NCI-H2196 treated with DMSO at 0.1 percent for 48 hours (cell line): ENCODE measurements around the gene NACC2.
"Not testable (repeated sequence)": the region's sequence is repeated elsewhere in the genome, so short reads cannot be mapped to it uniquely, and the experiment has no call there.

Experiments used
- DNase-seq: peaks from one replicate; lab custom pipeline; 2025; ENCODE audit not compliant: unreplicated experiment; lab: John Stamatoyannopoulos, UW

NACC2 gene

DNA sequence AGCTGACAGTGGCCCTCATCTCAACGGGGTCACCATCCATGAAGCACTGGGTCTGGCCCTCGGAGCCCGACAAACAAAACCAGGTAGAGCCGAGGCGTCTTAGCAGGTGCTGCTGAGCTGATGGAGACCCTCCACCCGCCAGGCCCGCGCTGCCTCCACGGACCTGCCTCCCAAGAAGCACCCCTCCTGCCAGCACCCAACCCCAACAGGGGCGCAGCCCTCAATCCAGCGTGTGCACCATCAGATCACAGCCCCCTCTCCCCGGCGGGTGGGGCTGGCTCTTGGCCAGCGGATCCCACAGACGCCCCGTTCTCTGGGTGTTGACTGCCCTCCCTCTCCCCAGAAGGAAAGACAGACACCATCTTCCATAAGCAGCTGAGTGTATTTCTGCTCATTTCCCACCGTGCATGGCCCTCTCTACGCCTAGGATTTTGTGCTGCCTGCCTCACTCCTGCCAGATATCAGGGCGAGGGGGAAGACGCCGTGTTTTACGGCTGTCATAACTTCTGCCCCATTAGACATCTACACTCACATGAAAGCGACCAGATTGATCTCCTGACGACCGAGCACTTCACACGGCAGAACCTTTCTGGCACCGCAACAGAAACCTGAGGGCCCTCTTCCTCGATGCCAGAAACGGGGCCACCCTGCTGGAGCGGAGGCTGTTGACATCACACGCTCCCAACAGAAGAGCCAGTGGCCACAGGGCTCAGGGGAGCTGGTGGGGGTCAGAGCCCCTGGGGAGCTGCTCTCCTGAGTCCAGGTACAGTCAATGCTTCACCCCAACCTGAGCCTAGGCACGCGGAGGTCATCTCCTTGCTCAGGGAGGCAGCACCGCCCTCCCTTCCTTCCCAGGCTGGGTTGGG lies 12.4 kb downstream of the NACC2 start:
- no peak for DNase-seq

DNA sequence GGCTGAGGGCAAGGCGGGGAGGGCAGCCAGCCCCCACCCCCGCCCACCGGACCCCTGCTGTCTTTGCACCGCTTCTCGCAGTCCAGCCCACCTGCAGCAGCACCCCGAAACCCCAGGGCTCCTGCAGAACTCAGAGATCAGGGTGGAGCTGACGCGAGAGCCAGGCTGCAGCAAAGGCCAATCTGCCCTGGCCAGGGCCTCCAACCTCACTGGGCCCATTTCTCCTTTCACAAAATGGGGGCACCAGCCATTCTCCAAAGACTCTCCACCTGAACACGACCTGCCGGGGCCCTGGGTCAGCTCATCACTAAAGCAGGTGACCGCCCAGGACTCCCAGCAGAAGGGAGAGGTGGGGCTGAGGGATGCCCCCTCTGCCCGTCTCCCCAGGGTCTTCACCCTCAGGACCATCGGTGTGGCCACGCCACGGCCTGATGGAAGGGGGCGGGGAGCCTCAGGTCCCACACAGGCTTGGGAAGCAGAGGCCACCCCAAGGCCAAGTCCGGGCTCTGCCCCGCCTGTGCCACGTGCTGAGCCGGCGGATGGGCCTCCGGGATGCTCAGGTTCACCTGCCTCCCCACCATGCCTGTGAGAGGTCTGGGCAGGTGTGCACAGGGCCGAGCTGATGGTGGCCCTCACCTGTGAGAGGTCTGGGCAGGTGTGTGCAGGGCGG lies 13.1 kb downstream of the NACC2 start:
- DNase-seq, result no peak

DNA sequence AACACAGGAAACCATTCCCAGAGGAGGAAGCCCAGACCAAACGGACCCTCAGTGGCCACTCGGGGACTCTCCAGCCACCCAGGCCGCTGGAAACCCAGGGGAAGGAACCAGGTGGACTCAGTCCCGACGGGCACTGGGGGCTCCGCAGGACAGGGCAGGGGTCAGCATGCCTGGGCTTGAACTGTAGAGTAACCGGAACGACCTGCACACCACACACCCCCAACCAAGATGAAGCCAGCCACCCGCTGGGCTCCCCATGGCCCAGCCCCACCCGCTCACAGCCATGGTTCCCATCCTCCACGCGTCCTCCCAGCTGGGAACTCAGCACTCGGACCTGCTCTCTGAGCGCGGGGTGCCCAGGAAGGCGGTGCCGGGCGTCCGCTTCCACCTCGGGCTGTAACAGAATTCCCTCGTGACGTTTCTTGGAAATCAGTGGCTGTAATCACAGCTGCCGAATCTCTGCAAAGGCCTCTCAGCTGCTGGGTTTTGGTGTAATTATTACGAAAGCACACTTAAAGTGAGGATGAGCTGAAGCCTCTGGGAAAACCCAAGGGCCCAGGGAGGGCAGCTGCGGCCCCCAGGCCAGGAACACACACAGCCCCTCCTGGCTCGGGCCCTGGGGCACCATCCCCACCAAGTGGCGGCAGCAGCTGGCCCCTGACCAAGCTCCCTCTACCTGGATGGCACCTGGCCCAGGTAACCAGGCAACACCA lies 13.8 kb downstream of the NACC2 start:
- no peak for DNase-seq

DNA sequence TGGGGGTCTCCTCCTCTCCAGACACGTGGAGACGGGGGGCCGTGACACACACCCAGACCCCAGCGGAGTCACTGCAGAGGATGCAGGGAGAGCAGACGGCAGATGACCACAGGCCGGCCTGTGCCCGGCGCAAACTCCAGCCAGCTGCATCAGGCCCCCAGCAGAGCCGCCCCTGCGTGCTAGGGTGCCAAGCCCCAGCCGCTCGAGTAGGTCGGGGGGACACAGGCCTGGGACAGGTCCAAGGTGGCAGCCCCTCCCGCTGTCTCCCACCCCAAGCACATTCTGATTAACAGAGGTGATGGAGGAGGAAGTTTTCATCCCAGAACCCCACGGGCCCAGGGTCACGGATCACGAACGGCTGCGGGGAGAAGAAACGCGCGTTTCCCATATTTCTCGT lies 14.4 kb downstream of the NACC2 start:
- DNase-seq, result no peak

DNA sequence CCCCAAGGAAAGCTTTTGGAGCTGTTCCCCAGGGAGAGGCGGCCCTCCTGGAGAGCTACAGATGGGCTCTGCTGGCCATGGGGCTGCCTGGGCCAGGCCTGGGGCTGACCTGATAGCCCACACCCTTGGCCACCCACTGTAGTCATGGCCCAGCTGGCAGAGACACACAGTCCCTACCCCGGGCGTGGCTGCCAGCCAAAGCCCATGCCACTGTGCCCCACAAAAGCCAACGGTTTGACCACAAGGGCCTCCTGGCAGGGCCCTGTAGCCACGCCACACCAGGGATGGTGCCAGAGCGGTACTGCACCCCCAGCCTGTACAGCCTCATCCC lies 15.2 kb downstream of the NACC2 start:
- DNase-seq, result no peak

DNA sequence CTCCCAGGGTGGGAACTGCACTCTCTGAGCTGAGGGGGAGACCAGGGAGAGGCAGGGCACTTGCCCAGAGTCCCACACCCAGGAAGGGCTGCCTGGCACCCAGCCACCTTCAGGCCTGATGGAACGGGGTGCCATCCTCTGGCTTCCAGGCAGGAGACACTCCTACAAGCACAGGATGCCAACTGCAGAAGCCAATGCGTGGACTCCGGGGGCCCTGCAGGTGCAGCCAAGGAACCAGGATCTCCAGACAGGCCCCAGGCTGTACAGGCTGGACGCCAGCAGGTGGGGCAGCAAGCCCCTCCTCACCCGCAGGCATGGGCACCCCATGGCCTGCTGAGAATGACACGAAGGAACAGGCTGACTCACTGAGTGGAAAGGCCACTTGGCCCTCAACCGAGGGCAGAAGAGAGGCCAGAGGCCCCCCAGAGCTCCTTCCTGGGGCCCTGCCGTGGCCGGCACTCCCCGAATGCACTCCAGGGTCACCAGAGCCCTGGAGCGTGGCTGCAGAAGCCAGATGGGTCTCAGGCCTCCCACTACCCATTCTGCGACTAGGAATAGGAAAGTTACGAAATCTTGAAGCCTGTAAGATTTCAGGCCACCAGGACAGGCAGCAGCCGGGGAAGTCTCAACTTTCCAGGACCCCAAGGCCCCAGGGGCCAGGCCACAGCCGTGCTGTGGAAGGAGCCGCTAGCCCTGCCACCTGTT lies 15.7 kb downstream of the NACC2 start:
- DNase-seq, result no peak

DNA sequence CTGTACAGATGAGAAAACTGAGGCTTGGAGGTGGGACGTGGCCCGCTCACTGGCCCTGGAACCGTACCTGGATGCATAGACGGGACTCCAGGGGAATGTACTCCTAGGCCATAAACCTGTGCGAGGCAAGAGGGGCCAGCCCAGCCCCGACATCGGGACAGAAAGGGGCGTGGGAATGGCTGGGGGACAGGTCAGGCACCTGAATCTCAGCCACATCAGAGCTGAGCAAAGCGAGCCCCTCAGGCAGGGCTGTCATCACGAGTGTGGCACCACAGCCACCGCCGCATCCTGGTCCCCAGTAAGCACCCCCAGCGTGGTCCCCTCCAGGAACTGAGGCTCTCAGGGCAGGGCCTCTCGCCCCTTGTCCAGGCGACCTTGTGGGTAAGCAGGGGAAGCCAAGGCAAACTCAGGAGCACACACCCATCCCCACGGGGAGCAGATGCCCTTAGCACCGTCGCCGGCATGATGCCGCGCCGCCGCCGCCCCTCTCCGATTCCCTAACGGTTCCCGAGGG lies 16.5 kb downstream of the NACC2 start:
- no peak for DNase-seq

DNA sequence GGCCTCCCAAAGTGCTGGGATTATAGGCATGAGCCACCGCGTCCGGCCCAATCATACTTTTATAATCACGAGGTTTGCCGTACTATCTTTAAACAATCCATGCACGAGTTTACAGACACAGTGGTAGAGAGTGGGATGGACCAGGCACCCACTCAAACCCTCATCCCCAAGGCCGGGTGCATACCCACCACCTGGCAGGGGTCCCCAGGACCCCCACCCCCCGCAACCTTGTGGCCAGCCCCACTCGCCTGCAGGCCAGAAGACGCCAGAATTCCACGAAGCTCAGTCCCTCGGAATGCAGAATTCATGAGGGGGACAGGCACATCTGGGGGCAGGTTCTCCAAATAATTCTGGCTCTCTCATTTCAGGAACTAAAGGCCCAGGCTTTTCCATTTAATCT lies 17.1 kb downstream of the NACC2 start:
- DNase-seq, result no peak

DNA sequence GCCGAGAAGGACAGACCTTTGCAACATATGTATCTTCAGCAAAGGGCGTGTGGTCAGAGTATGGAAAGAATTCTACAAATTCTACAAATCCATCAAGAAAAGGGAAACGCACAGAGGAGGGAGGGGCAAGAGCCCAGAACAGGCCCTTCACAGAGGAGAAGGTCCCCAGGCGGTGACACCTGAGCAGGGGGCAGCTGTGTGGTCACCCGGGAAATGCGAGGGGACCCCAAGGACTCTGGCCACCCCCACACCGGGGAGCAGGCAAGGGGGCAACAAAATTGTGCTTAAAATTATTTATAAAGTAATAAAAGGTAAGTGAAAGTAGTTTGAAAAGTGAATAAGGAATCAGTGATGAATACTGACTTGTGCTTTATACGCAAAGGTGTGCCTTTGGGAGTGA lies 17.6 kb downstream of the NACC2 start:
- DNase-seq, result no peak

DNA sequence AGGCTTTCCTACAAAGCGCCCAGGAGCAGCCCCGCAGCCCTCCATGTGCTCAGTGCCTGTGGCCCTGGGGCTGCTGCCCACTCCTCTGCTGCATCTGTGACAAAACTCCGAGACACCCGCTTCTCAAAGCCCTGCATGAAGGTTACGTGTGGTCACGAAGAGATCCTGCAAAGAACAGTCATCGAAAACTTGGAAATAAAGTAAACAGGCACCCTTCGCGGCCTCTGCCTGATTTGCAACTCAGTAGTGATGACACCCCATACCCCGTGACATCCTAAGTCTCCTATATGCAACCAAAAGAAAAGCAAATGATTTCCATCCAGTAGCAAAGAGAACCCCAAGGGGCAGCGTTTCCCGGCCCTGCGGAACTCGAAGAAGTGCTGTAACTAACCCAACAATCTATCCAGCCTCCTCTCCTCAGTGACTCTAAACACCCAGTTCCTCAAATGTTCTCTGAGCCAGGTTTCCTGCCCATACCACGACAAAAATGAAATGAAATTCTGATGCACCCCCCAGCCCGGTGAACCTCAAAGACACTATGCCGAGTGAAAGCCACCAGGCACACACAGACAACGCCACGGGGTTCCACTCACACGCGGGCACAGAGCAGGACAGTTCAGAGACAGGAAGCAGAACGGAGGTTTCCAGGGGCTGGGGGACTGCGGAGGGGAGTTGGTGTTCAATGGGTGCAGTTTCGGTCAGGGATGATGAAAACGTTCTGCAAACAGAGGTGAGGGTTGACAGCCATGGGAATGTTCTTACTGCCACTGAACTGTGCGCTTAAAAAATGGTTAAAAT lies 19.0 kb downstream of the NACC2 start:
- no peak for DNase-seq

DNA sequence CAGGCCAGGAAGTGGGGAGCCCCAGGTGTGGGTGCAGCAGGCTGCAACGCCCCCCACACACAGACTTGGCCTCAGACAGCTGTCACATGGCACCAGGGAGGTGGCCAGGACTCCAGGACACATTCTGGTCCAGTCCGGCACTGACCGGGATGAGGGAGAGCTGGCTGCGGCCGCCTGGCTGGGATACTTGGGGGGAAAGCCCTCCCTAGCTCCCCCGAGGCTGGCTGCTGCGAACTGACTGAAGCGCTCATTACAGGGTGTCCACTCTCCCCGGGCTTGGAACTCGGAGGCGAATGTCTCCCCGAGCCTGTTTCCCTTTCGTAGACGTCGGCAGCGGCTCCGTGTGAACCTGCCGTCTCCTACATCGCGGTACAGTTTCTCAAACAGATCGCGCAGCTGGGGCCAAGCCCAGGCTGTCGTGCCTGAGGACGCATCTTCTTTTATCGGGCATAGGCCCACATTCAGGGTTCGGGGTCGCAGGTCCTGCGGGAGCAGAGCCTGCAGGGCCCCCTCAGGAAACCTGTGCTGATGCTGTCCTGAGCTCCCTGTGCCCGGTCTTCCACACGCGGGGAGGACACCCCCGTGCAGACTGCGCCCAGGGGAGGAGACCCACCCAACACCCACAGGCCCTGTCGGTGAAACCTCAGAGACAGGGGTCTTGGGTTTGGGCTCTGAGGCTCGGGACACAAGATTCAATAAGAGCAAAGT lies 19.8 kb downstream of the NACC2 start:
- no peak for DNase-seq

DNA sequence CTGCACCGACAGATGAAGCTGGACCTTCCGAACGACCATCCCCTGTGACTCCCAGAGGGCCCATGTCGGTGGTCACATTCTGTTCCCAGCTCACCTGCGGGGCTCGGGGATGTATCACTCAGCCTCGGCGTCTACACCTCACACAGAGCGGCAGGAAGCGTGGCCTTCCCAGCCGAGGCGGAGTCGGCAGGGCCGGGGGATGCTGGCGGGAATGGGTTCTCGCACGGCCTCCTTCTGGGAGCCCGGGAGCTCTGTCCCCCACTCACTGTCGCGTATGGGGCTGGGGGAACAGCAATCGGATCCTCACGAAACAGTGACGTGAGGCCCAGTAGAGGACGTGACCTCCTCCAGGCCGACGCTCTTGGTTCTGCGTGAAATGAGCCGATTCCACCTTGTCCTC lies 20.4 kb downstream of the NACC2 start:
- DNase-seq, result no peak

DNA sequence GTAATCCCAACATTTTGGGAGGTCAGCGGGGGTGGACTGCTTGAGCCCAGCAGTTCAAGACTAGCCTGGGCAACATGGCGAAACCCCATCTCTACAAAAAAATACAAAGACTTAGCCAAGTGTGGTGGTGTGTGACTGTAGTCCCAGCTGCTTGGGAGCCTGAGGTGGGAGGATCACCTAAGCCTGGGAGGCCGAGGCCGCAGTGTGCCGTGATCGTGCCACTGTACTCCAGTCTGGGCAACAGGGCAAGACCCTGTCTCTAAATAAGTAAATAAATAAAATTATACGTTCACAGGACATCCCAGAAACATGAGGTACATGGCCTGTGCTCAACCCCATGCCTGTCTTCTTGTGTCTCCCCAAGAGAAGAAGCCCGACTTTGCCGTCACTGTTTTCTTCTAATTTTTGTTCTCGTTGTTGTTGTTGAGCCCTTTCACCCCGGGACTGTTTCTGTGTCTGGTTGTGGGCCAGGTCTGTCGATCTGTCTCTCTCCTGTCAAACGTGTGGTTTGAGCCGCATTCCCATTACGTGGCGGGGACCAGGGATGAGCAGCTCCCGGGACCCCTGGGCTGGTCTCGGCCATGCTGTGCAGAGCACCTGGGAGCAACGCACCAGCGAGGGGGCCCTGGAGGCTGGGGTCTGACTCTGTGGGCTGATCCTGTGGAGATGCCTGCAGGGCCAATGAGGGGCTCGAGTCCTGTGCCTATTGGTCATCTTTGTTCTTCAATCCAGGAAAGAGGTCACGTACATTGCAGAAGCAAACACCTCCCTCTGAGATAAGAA lies 32.2 kb downstream of the NACC2 start:
- DNase-seq, result no peak

DNA sequence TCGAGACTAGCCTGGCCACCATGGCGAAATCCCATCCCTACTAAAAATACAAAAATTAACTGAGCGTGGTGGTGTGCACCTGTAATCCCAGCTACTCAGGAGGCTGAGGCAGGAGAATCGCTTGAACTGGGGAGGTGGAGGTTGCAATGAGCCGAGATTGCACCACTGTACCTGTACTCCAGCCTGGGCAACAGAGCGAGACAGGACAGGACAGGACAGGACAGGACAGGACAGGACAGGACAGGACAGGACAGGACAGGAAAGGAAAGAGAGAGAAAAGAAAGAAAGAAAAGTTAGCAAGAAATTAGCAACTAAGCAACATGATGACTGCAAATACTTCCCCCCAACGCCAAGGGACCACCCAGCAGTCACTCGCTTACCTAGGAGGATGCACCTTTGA lies 33.2 kb downstream of the NACC2 start:
- DNase-seq, result not testable (repeated sequence)

DNA sequence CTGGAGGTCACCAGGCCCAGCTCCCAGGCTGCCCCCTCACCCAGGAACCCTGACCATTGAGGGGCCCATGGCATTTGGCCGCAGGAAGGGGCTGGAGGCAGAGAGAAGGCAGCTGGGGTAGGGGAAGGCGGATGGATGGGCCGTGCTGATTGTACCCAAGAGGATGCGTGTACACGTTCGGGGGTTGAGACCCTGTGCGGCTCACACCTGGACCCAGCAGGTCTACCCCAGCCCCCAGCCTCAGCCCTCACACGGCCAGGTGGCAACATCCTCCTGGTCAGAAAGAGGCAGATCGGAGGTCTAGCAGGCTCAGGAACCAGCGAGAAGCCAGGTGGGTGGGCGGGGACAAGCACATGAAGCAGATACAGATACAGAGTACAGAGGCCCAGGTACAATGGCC lies 33.7 kb downstream of the NACC2 start:
- no peak for DNase-seq

DNA sequence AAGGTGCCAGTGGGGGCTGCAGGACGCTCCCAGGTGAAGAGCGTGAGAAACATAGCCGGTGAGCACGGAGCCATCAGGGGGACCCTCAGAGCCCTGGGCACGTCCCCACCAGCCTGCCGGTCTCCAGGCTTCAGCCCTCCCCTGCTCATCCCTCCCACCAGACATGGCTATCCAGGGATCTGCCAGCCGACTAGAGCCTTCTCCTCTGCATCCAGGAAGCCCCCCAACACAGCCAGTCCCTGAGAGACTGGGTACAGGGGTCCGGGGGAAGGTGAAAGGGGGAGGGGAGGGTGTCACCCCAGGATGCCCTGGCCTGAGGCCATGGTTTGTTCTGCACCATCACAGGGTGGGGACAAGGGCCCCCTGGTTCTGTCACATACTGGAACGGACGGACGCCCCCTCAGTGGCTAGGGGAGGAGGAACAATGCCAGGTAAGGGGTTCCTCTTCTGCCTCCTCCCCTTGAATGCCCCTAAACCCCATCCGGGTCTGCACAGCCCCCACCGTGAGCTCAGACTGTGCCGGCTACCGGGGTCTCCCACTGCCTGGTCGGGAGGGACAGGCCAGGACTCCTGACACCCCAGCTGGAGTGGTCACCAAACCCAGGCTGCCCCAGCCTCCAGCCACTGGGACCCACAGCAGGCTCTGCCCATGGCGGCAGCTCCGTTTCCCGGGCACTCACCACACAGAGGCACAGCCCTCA lies 34.3 kb downstream of the NACC2 start:
- no peak for DNase-seq

DNA sequence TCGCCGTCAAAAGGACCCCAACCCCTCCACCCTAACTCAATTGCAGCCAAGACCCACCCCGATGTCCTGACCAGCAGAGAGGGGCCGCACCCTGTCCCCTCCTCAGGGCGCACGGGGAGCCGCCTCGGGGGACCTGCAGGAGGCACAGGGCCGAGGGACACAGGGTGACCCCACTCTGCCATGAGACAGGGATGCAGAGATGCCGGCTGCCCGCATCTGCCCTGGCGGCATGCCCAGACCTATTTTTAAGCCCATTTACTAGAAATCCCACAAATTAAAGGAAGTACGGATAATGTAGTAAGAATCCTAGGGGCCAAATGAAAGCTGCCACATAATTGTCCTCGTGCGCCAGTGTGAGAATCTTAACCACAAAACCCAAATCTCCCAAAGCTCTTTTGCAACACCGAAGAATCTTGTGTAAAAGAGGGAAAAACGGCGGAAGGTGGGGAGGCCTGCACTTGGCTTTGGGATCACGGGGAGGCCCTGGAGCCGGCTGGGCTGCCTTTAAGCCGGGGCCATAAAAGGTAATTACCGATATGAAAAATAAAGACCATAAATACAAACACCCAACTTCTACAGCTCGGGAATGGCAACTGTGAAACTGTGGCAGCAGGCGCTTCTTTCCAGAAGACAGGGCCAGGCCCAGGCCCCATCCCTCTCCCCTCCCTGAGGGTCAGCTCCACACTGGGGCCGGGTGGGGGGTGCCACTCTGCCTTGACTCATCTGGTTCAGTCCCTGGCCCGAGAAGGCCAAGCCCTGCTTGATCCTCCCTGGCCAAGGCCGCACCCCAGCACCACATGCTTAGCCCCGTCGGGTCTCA lies 35.0 kb downstream of the NACC2 start:
- DNase-seq, result no peak

DNA sequence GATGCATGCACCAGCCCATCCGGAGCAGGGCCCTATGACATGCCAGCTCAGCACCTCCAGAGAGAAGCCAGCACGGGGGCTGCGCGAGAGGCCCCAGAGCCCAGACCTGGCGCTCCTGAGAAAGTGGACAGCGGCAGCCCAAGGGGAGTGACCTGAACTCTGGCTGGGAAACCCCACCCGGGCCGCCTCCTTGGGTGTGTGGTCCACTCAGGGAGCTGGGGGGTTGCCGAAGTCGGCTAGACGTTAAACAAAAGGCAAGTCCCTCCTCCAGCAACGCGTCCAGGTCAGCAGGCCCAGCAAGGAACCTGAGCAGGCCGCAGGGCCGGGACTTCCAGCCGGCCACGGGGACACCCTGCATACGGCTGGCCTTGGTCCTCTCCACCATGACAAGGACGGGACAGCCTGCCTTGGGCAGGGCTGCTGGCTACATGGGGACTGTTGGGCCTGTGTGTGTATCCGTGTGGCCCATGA lies 35.7 kb downstream of the NACC2 start:
- DNase-seq, result no peak
